ENCODE data around the gene ABI1.

The ABI1 gene

GRCh38 chr10:26697922-26698608 is 162.7 kb downstream of the ABI1 start:
- DNase-seq (ENCODE audit: low read depth) = no peak
- peak overlapping the region; percentile 74 for H3K4me3 ChIP-seq (ENCODE audit: low read depth, low read length)
- TF ChIP-seq, protein P1, sequence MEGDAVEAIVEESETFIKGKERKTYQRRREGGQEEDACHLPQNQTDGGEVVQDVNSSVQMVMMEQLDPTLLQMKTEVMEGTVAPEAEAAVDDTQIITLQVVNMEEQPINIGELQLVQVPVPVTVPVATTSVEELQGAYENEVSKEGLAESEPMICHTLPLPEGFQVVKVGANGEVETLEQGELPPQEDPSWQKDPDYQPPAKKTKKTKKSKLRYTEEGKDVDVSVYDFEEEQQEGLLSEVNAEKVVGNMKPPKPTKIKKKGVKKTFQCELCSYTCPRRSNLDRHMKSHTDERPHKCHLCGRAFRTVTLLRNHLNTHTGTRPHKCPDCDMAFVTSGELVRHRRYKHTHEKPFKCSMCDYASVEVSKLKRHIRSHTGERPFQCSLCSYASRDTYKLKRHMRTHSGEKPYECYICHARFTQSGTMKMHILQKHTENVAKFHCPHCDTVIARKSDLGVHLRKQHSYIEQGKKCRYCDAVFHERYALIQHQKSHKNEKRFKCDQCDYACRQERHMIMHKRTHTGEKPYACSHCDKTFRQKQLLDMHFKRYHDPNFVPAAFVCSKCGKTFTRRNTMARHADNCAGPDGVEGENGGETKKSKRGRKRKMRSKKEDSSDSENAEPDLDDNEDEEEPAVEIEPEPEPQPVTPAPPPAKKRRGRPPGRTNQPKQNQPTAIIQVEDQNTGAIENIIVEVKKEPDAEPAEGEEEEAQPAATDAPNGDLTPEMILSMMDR (IDR thresholded peaks at IDR 0.05; ENCODE audit: insufficient read depth, low read depth, low read length, missing control alignments) = no peak

DNA sequence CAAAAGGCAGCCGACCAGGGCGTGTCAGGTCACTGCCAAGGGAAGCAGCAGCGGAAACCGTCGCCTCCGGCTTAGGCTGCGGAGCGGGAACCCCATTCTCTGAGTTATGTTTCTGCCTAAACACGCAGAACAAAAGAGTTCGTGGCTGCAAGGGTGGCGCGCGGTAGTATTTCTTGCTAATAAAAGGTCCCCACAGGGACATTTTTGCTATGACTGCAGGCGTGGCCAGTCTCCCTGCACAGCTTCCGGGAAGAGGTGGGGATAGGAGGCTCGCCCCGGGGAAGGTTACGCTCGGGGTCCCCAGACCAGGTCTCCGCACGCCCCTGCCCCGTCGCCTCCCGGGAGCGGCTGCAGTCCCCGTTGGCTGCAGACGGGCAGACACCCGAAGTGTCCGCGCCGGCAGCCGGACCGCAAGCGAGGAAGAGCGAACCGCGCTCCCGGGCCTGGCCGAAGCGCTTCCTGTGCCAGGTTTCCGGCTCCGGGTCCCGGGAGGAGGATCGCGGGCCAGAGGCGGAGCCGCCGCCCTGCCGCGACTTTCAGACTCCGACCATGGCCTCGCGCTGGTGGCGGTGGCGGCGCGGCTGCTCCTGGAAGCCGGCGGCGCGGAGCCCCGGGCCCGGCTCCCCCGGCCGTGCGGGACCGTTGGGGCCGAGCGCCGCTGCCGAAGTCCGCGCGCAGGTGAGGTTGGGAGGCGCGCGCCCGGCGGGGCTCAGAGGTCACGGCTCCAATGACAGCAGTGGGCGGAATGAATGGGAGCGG is 163.4 kb downstream of the ABI1 start, which contains the start of gene PDSS1:
Gene PDSS1, plus strand, starts transcription at position 539 of the 759 bp plus-strand sequence. Its CDS starts 11 bp downstream, at position 550.
- H3K4me3 ChIP-seq (ENCODE audit: low read depth, low read length) = peak within 1 kb of the TSS; percentile 74
- peak; percentile 83 for DNase-seq (ENCODE audit: low read depth)
- TF ChIP-seq, protein P1 (IDR thresholded peaks at IDR 0.05; ENCODE audit: insufficient read depth, low read depth, low read length, missing control alignments) = no peak

DNA sequence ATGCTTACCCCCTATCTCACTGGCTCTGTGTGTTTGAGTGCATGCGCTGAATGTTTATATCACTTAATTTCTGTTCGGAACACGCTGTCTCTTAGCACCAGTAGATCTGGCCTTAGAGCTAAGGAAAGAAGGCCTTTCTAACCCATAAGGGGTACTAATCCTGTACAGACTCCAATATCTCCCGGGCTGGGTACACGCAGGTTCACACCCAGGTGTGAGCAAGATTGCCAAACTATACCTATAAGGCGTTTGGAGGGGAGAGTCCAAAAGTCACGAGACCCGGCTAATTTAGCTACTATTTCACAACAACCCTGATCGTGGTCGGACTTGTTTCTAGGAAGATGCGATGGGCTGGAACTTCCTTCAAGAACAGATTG is 164.0 kb downstream of the ABI1 start:
- no peak for DNase-seq (ENCODE audit: low read depth)
- peak overlapping the region; percentile 74 for H3K4me3 ChIP-seq (ENCODE audit: low read depth, low read length)
- TF ChIP-seq, protein P1 (IDR thresholded peaks at IDR 0.05; ENCODE audit: insufficient read depth, low read depth, low read length, missing control alignments) = no peak
